ENCODE measurements around the gene FAM210A.

The FAM210A gene

GRCh38 chr18:13643261-13643751 is 83.1 kb downstream of the FAM210A start:
- DNase-seq, result no peak

- no peak for DNase-seq
These were observed 83.9 kb downstream of the FAM210A start for GRCh38 chr18:13642440-13642827.

GRCh38 chr18:13641551-13642439 is 84.6 kb downstream of the FAM210A start:
- no peak for DNase-seq

GRCh38 chr18:13640266-13640860 is 86.0 kb downstream of the FAM210A start:
- no peak for DNase-seq

- no peak for DNase-seq
These were observed 87.4 kb downstream of the FAM210A start for GRCh38 chr18:13638719-13639595.

- DNase-seq, result no peak
These were observed 91.3 kb downstream of the FAM210A start for GRCh38 chr18:13635046-13635445.

- no peak for DNase-seq
These were observed 92.7 kb downstream of the FAM210A start for GRCh38 chr18:13633700-13634099.

- no peak for DNase-seq
These were observed 95.6 kb downstream of the FAM210A start for GRCh38 chr18:13630716-13631268.

- peak in 1 of 2 experiments; percentile 63 for DNase-seq
These were observed 96.3 kb downstream of the FAM210A start for GRCh38 chr18:13629841-13630715.

GRCh38 chr18:13628211-13628610 is 98.1 kb downstream of the FAM210A start:
- no peak for DNase-seq

- no peak for DNase-seq
These were observed 98.7 kb downstream of the FAM210A start for GRCh38 chr18:13627639-13628038.

GRCh38 chr18:13626544-13626908 is 99.8 kb downstream of the FAM210A start:
- DNase-seq, result no peak

GRCh38 chr18:13625843-13626543 is 100.4 kb downstream of the FAM210A start:
- no peak for DNase-seq

GRCh38 chr18:13625355-13625754 is 101.0 kb downstream of the FAM210A start:
- no peak for DNase-seq

- DNase-seq, result no peak
These were observed 101.7 kb downstream of the FAM210A start for GRCh38 chr18:13624563-13625237.

GRCh38 chr18:13623871-13624270 is 102.5 kb downstream of the FAM210A start:
- DNase-seq, result no peak

GRCh38 chr18:13623348-13623747 is 103.0 kb downstream of the FAM210A start:
- DNase-seq, result no peak

GRCh38 chr18:13622751-13623150 is 103.6 kb downstream of the FAM210A start:
- DNase-seq, result no peak

- peak; percentile 13 to 43 for DNase-seq
These were observed 104.3 kb downstream of the FAM210A start for GRCh38 chr18:13621886-13622619.

GRCh38 chr18:13621446-13621849 is 104.9 kb downstream of the FAM210A start:
- no peak for DNase-seq

All from cerebellar nuclear complex (tissue), 1 donor.